Left ventricle myocardium inferior (tissue), 1 donor: ENCODE results near the gene TRIM26. TPM values are rescaled to one million over a fixed set of nuclear protein-coding genes. Genes with fewer than 3 reads are reported as not detected.

ENCODE experiments used
- total RNA-seq: library from RNA; stranded (reverse); fragmentation: NEBNext Ultra II Directional; extraction: Animal tissue kit (Norgen Biotek cat#: 25700); gene quantifications from one replicate; pipeline ENCODE4 v1.2.1, GENCODE V29; 2021
- donor health status: DM: no; HTN: yes; CAD: no; lungs with severe emphysema.

TRIM26 gene
- total RNA-seq, 1 donor from 2014 or later: 19.9 TPM

Other genes with a start within 250 kb of the TRIM26 start
- gene POLR1H, start 152.1 kb downstream of the TRIM26 start, total RNA-seq: 17.5 TPM
- 45.3 TPM for gene PPP1R11, start 146.2 kb downstream of the TRIM26 start, total RNA-seq
- not detected for gene RNF39, start 137.6 kb downstream of the TRIM26 start, total RNA-seq
- gene TRIM31, start 100.3 kb downstream of the TRIM26 start, total RNA-seq: not detected
- gene TRIM40, start 77.3 kb downstream of the TRIM26 start, total RNA-seq: not detected
- gene TRIM10, start 52.2 kb downstream of the TRIM26 start, total RNA-seq: not detected
- not detected for gene TRIM15, start 49.9 kb downstream of the TRIM26 start, total RNA-seq
- gene TRIM39, start 113.5 kb upstream of the TRIM26 start, total RNA-seq: 7.7 TPM
- gene RPP21, start 131.8 kb upstream of the TRIM26 start, total RNA-seq: 25.7 TPM